NCI-H1436 (cell line): ENCODE measurements around the gene ZNF428.
"Not testable (repeated sequence)": the region's sequence is repeated elsewhere in the genome, so short reads cannot be mapped to it uniquely, and the experiment has no call there.

ENCODE experiments used
- DNase-seq: peaks from one replicate; lab custom pipeline; 2025; lab: John Stamatoyannopoulos, UW

The ZNF428 gene

GRCh38 chr19:43619262-43620060, at the start of gene ZNF428:
Gene ZNF428 (minus strand): TSS chr19:43619629. CDS start chr19:43614304, 5,325 bp downstream.
- peak; percentile 96 for DNase-seq

- DNase-seq: peak; percentile 100
Measured at GRCh38 chr19:43668406-43669109, 49.1 kb upstream of the ZNF428 start.

GRCh38 chr19:43667876-43668405, 48.5 kb upstream of the ZNF428 start:
- DNase-seq: no peak

GRCh38 chr19:43667126-43667875, 47.9 kb upstream of the ZNF428 start:
- DNase-seq: no peak

- no peak for DNase-seq
Measured at GRCh38 chr19:43664018-43664417, 44.6 kb upstream of the ZNF428 start.

GRCh38 chr19:43662487-43662886, 43.1 kb upstream of the ZNF428 start:
- DNase-seq: no peak

GRCh38 chr19:43660971-43661360, 41.5 kb upstream of the ZNF428 start:
- DNase-seq: no peak

GRCh38 chr19:43660301-43660970, 41.0 kb upstream of the ZNF428 start:
- no peak for DNase-seq

GRCh38 chr19:43658494-43658893, 39.1 kb upstream of the ZNF428 start:
- DNase-seq: no peak

GRCh38 chr19:43658001-43658400, 38.6 kb upstream of the ZNF428 start:
- no peak for DNase-seq

- no peak for DNase-seq
Measured at GRCh38 chr19:43656436-43656835, 37.0 kb upstream of the ZNF428 start.

GRCh38 chr19:43652546-43652874, 33.1 kb upstream of the ZNF428 start:
- DNase-seq: no peak

- DNase-seq: peak; percentile 18
Measured at GRCh38 chr19:43651758-43652545, 32.5 kb upstream of the ZNF428 start.

- DNase-seq: not testable (repeated sequence)
Measured at GRCh38 chr19:43650276-43650675, 30.8 kb upstream of the ZNF428 start.

GRCh38 chr19:43649514-43649913, 30.1 kb upstream of the ZNF428 start:
- no peak for DNase-seq

- DNase-seq: no peak
Measured at GRCh38 chr19:43648633-43649032, 29.2 kb upstream of the ZNF428 start.

GRCh38 chr19:43644181-43644580, 24.8 kb upstream of the ZNF428 start:
- no peak for DNase-seq

- DNase-seq: no peak
Measured at GRCh38 chr19:43643326-43643725, 23.9 kb upstream of the ZNF428 start.

- DNase-seq: no peak
Measured at GRCh38 chr19:43642531-43642930, 23.1 kb upstream of the ZNF428 start.

- no peak for DNase-seq
Measured at GRCh38 chr19:43641333-43641732, 21.9 kb upstream of the ZNF428 start.

- no peak for DNase-seq
Measured at GRCh38 chr19:43640424-43640757, 21.0 kb upstream of the ZNF428 start.
